Renal cortical epithelial cell (primary cell): ENCODE data around the gene BCL2. TPM values are rescaled to one million over a fixed set of nuclear protein-coding genes. Genes with fewer than 3 reads are reported as not detected.
"Not testable (repeated sequence)": the region's sequence is repeated elsewhere in the genome, so short reads cannot be mapped to it uniquely, and the experiment has no call there.

ENCODE experiments used
- DNase-seq: peaks from one replicate; pipeline ENCODE4 v3.0.0-alpha.2; 2011; ENCODE audit warnings: low read depth
- total RNA-seq: library from RNA; depleted of rRNA; stranded (reverse); fragments of >200 nt; gene quantifications from 2 replicates; pipeline ENCODE4 v1.2.3, GENCODE V29; 2014

The BCL2 gene
- total RNA-seq, result 6.3 and 30.2 TPM in 2 replicates

GRCh38 chr18:63319383-63320122 lies at the start of gene BCL2:
Gene BCL2 (minus strand): TSS chr18:63319769.
- DNase-seq, result no peak

DNA sequence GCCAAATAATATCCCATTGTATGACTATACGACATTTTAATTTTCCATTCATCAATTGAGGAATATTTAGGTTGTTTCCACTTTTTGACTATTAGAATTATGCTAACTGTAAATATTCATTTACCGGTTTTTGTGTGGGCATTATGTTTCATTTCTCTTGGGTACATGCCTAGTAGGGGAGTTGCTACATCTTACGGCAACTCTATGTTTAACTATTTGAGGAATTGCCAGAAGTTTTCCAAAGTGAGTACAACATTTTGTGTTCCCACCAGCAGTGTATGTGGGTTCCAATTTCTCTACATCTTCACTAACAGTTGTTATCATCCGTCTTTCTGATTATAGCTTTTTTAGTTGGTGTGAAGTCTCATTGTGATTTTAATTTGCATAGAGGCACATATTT lies 49.0 kb upstream of the BCL2 start:
- DNase-seq, result no peak

DNA sequence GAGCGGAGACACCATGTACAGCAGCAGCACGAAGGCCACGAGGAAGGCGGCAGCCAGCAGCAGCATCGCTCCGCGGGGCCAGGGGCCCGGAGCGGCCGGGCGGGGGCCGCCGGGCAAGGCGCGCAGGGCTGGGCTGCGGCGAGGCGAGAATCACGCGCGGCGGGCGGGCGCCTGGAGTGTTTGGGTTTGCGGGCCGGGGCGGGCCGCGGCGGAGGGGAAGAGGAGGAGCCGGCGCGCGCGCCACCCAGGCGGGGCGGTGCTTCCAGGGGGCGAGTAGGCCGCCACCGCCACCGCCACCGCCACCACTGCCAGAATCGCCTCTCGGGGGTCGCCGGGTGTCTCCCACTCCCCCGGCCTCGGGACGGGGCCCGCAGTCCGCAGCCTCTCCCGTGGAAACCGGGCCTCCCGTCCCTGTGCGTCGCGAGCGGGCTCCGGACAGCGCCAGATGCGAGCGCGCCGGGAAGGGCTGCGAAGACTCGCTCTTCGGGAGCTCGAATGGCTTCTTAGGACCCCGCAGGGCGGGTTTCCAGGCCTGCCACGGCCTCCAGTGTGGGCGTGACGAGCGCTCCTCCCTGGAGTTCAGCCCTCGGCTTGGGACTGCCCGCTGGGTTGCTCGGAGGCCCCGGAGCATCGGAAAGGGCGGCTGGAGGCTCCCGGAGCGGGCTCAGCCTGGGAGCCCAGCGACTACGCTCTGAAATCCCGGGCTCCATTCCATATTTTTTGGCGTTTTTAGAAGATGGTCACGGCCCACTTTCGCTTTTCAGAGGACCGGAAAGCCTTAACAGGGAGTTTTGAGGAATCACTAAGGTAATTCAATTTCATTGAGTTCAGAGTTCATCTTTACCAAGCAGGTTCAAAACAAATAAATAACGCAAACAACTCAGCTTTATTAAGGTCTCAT lies 47.7 kb upstream of the BCL2 start, which contains the start of gene KDSR:
TSS of gene KDSR (minus strand) at position 154 of the 901 bp plus-strand sequence. CDS start at position 66, 88 bp downstream.
- DNase-seq, result peak; percentile 95

DNA sequence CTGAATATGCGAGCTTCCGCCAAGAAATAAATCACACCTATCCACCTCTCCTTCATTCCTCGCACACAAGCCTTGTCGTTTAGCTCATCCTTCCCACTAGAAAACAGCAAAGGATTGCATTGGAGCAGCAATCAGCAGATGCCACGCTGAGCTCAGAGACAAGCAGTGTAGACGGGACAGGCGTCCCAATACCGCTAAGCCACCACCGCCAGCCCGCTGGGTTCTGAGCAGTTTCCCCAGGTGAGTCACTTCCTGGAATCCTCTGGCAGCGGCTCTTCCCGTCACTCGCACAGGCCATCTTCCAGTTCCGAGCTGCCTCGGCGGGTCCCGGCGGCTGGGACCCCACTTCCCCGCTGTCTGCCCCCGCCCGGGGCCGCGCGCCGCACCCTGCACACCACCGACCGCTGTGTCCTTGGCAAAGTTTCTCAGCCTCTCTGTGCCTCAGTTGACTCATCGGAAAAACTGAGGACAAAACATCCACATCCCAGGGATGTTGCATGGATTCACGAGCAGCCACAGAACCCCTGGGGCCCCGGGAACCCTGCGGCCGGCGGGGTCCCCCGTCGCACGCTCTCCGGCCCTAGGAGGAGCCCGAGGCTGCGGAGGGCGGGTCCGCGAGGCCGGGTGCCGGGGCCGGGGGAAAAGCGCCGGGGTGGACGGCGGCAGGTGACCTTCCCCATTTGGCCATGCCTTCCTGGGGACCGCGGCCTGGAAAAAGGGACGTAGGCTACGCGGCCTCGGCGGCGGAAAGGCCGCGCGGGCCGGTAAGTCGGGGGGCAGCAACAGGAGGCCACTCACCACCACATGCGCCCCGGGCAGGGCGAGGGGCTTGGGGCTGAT lies 46.9 kb upstream of the BCL2 start:
- DNase-seq, result peak; percentile 59

DNA sequence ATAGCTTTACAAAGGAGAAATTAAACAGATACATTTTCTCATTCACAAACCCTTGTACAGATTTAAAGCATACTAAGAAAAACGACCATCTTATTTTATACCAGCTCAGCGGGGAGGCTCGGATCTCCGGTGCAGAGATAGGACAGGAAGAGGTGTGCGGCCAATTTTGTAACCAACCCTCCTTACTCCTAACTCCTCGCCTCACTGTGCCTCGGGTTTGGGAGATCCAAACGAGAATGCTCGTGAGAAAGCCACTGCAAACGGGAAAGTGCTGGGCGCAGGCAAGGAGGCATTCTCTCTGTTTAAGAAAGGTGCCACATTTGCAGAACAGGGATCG lies 46.3 kb upstream of the BCL2 start:
- no peak for DNase-seq

DNA sequence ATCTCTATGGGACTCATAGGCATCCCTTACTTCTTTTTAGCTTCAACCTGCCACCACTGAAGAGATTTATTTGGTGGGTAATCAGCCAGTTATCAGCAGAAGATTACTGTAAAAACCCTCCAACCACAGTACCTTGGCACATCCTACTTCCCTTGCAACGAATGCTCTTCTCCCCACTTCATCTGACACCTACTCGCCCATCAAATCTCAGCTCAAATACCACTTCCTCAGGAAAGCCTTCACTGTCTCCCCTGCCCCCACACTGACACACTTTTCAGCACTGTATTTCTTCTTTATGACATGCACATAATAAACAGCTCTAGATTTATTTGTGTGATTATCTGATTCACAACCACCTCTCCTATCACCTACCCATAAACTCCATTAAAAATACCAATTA lies 44.4 kb upstream of the BCL2 start:
- no peak for DNase-seq

DNA sequence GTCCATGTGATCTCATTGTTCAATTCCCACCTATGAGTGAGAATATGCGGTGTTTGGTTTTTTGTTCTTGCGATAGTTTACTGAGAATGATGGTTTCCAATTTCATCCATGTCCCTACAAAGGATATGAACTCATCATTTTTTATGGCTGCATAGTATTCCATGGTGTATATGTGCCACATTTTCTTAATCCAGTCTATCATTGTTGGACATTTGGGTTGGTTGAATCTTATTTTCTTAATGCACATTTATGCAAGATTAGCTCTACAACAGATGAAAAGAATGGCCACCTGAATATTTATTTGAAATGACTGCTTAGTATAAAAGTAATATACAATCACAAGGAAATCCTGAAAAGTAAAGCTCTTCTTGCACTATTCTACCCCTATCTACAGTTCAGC lies 43.9 kb upstream of the BCL2 start:
- DNase-seq, result not testable (repeated sequence)

DNA sequence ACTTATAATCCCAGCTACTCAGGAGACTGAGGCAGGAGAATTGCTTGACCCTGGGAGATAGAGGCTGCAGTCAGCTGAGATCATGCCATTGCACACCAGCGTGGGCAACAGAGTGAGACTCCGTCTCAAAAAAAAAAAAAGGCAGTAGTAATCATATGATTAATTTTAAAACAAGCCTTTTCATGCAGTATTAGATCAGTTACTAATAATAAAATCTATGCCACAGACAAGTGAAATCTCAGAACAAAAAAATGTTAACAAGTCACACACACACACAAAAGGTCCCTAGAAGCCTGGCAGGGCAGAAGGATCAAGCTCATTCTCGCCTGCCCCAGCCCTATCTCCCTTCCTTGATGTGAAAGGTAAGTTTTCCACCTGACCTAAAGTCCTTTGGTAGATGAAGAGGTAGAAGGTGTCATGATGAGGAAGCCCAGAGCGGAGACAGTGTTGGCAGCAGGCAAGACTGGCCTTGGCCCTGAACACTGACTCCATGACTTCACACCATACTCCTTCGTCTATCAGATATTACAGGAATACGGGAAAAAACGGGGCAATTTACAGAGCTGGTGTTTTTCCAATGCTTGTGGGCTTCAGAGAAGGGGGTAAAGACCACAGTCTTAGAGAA lies 36.8 kb upstream of the BCL2 start:
- DNase-seq, result no peak

- DNase-seq, result no peak
Observed at GRCh38 chr18:63350230-63350629, 30.7 kb upstream of the BCL2 start.

GRCh38 chr18:63348508-63349136 lies 29.1 kb upstream of the BCL2 start:
- no peak for DNase-seq

DNA sequence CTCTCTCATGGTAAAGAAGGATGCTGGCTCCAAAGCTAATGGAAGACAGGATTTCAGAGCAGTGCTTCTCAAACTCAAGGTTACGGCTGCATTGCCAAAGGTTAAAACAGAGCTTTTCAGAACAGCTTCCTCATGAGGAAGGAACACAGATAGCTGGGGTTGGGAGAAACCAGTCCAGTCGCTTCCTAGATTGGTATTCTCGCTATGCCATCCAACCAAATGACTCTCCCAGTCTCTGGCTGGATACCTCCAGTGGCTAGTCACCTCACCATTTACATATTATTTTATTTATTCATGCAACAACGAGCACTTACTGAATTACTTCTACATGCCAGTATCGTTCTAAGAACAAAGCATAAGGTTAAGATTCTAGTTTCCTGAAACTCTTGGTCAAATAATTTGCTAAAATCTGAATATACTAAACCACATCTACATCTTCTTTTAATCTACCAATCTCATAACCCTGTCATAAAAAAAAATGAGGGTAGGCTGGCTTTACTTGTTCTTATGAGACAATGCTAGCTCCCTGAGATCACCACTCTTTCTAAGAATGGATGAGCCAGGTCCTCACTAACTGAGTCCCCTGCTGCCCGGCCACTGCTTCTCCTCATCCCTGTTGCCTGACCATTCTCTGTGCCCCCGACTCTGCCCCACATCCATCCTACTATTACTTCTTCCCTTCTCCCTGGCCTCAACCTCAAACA lies 27.1 kb upstream of the BCL2 start:
- no peak for DNase-seq

GRCh38 chr18:63346031-63346430 lies 26.5 kb upstream of the BCL2 start:
- no peak for DNase-seq

- no peak for DNase-seq
Observed at GRCh38 chr18:63344918-63345317, 25.3 kb upstream of the BCL2 start.

- DNase-seq, result no peak
Observed at GRCh38 chr18:63344263-63344662, 24.7 kb upstream of the BCL2 start.

DNA sequence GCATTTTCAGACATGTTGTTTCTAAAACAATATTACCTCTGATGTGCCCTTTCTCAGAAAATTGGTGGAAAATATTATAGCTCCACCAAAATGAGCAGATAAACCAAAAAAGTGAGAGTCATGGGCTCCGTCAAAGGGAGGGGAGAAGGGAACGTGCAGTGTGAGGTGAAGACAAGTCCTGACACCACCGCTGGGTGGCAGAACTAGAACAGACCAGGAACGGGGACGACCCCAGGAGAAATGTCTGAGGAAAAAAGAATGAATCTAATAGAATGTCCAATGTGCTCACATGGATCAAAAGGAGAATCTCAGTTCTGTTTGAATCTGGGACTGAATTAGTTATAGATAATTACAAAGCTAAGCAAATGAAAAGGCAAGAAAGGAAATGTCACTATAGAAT lies 22.6 kb upstream of the BCL2 start:
- no peak for DNase-seq

DNA sequence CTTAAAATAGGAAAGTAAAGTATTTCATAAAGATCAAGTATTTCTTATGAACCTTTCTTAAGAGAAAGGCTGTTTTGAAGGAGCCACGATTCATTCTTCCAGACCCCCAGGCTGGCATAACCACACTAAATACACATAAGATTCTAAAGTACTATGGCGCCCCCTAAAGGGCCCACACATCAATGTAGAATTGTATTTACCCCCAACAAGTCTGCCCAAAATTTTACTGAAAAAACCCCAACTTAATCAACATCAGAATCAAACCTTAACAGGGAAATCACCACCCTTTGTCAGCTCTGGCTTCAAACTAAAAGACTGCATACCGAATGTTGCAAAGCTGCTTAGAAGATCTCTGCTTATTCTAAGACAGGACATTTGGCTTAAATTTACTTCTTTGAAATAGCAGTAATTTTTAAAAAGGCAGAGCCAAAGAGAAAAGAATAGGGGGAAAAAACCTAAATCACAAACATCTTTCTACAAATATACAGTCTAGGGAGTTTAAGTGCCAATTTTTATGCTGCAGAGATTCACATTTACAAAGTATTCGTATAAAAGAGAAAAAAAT lies 20.4 kb upstream of the BCL2 start:
- peak; percentile 55 for DNase-seq

DNA sequence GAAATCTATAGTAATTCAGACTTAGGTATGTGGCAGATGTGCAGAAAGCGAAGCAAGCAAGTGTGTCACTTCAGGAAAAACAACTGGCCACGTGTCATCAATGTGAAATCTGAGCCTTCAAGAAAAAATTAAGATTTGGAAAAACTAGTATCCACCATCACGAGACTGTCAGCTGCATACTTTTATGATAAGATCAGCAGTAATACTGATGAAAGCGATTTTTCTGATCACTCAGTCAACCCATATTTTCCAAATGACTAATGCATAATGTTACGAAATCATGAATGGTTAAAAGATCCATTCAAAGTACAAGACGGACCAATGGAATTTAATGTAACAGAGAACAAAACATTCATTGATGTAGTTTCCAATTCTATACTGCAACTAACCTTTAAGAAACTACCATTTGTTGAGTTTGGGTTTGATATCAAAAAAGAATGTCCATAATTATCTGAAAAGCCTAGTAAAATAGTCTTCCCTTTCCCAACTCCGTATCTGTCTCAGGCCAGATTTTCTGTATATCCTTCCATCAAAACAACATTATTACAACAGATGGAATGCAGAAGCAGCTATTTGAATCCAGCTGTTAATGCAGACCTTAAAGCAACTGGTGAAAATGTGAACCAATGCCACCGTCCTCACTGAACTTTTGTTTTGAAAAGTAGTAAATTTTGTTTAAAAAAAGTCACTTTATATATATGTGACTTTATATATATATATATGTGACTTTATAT lies 17.0 kb upstream of the BCL2 start:
- DNase-seq, result peak; percentile 94

- no peak for DNase-seq
Observed at GRCh38 chr18:63331105-63331504, 11.5 kb upstream of the BCL2 start.

DNA sequence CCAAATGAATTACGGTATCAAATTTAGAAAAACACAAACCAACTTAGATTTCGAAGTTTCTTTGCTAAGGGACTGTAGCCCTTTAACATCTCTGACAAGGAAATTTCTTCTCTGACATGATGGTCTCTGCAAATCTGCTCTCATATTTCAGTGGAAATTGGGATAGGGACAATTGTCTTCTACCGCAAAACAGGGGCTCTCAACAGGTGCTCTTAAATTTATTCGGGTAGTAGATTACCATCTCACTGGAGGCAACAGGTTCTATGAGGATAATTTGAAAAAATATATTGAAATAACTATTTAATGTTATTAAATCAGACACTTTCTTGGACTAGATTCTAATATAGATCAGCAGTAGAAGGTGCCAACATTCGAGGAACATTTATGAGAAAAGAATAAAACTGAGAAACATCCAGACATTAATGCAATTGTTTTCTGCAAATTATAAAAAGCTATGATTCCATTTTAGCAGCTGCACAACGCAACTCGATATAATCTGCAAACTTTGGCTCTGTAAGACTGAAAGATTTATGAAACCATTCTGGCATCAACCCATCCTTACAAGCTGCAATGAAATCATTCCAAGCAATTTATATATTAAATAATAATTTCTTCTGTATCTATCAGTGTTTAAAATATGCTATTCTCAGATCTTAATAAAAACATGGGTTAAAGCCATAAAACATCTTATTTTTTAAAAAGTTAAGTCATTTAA lies 10.0 kb upstream of the BCL2 start:
- no peak for DNase-seq
